SJCRH30 (cell line): ENCODE measurements around the gene ARSK. TPM values are rescaled to one million over a fixed set of nuclear protein-coding genes. Genes with fewer than 3 reads are reported as not detected.
A peak's percentile ranks its signal among the peaks of the same experiment; 100 is the strongest.

ENCODE experiments used
- DNase-seq, 2 experiments: peaks; one replicate each; pipeline ENCODE4 v3.0.0-alpha.2; 2015 to 2020
- H3K27ac ChIP-seq: fragments of 250-450 bp; sonication (Bioruptor Pico); 2 replicates; pipeline ENCODE4 v1.5.1; 2020; ENCODE audit warnings: mild to moderate bottlenecking, moderate library complexity
- H3K27me3 ChIP-seq: fragments of 250-450 bp; sonication (Bioruptor Pico); 2 replicates; pipeline ENCODE4 v1.5.1; 2020; ENCODE audit warnings: mild to moderate bottlenecking, moderate library complexity
- H3K36me3 ChIP-seq: fragments of 250-450 bp; sonication (Bioruptor Pico); 2 replicates; pipeline ENCODE4 v1.5.1; 2020; ENCODE audit warnings: mild to moderate bottlenecking, moderate library complexity
- H3K4me1 ChIP-seq: fragments of 250-450 bp; sonication (Bioruptor Pico); 2 replicates; pipeline ENCODE4 v1.5.1; 2020; ENCODE audit warnings: mild to moderate bottlenecking, moderate library complexity
- H3K4me3 ChIP-seq: fragments of 250-450 bp; sonication (Bioruptor Pico); 2 replicates; pipeline ENCODE4 v1.5.1; 2020; ENCODE audit warnings: mild to moderate bottlenecking, moderate library complexity
- H3K9me3 ChIP-seq: fragments of 250-450 bp; sonication (Bioruptor Pico); replicated peaks from 2 replicates; pipeline ENCODE4 v1.5.1; 2020; ENCODE audit warnings: mild to moderate bottlenecking, moderate library complexity
- total RNA-seq: library from RNA; depleted of rRNA; stranded (reverse); fragments of >200 nt; shearing (Covaris generic); gene quantifications from 2 replicates; pipeline ENCODE4 v1.2.3, GENCODE V29; 2014; rRNA removed

ARSK gene
- 13.8 and 15.7 TPM in 2 replicates for total RNA-seq

- no peaks in the 10 kb centered on the region for H3K9me3 ChIP-seq
- peak; percentile 94 to 99 for DNase-seq
- peaks cover 4% of the 10 kb centered on the region; the same call in 1 of the 2 replicates for H3K36me3 ChIP-seq
- H3K27me3 ChIP-seq, result no peaks in the 10 kb centered on the region
- H3K27ac ChIP-seq, result peak within 1 kb of the TSS; percentile 61
- H3K4me3 ChIP-seq, result peak within 1 kb of the TSS; percentile 78
- H3K4me1 ChIP-seq, result no peaks in the 10 kb centered on the region
Measured at GRCh38 chr5:95554647-95555548, at the start of gene ARSK, which contains the start of gene SKIC3. TSS of gene ARSK (plus strand) at chr5:95555101. CDS start at chr5:95555279, 178 bp downstream. TSS of gene SKIC3 (minus strand) at chr5:95554977. CDS start at chr5:95547150, 7,827 bp downstream.

- Histone ChIP-seq H3K9me3 (no peaks in the 10 kb centered on the region), H3K4me1 (no peaks in the 10 kb centered on the region), H3K27me3 (no peaks in the 10 kb centered on the region), H3K36me3 (peaks cover 65% of the 10 kb centered on the region), H3K27ac (no peak overlapping the region), H3K4me3 (no peak overlapping the region)
- no peak for DNase-seq
Measured at GRCh38 chr5:95508550-95508949, 46.4 kb upstream of the ARSK start.

GRCh38 chr5:95511606-95512005 lies 43.3 kb upstream of the ARSK start:
- Histone ChIP-seq H3K4me3 (no peak overlapping the region), H3K36me3 (peaks cover 75% of the 10 kb centered on the region), H3K27me3 (no peaks in the 10 kb centered on the region), H3K4me1 (no peaks in the 10 kb centered on the region), H3K27ac (no peak overlapping the region), H3K9me3 (no peaks in the 10 kb centered on the region)
- no peak for DNase-seq

- no peaks in the 10 kb centered on the region for H3K9me3 ChIP-seq
- no peaks in the 10 kb centered on the region for H3K4me1 ChIP-seq
- no peak overlapping the region for H3K4me3 ChIP-seq
- no peak for DNase-seq
- H3K27me3 ChIP-seq, result no peaks in the 10 kb centered on the region
- H3K36me3 ChIP-seq, result peaks cover 78% of the 10 kb centered on the region
- H3K27ac ChIP-seq, result no peak overlapping the region
Measured at GRCh38 chr5:95518417-95518816, 36.5 kb upstream of the ARSK start.

GRCh38 chr5:95519151-95519550 lies 35.8 kb upstream of the ARSK start:
- no peak for DNase-seq
- H3K36me3 ChIP-seq, result peaks cover 76% of the 10 kb centered on the region
- H3K4me1 ChIP-seq, result no peaks in the 10 kb centered on the region
- no peak overlapping the region for H3K4me3 ChIP-seq
- no peaks in the 10 kb centered on the region for H3K27me3 ChIP-seq
- H3K27ac ChIP-seq, result no peak overlapping the region
- no peaks in the 10 kb centered on the region for H3K9me3 ChIP-seq

GRCh38 chr5:95519681-95520080 lies 35.2 kb upstream of the ARSK start:
- H3K4me1 ChIP-seq, result no peaks in the 10 kb centered on the region
- H3K36me3 ChIP-seq, result peaks cover 74% of the 10 kb centered on the region
- no peak for DNase-seq
- H3K4me3 ChIP-seq, result no peak overlapping the region
- no peaks in the 10 kb centered on the region for H3K9me3 ChIP-seq
- H3K27me3 ChIP-seq, result no peaks in the 10 kb centered on the region
- H3K27ac ChIP-seq, result no peak overlapping the region

GRCh38 chr5:95520206-95520605 lies 34.7 kb upstream of the ARSK start:
- Histone ChIP-seq H3K27ac (no peak overlapping the region), H3K4me1 (no peaks in the 10 kb centered on the region), H3K4me3 (no peak overlapping the region), H3K36me3 (peaks cover 71% of the 10 kb centered on the region), H3K9me3 (no peaks in the 10 kb centered on the region), H3K27me3 (no peaks in the 10 kb centered on the region)
- no peak for DNase-seq

- H3K4me3 ChIP-seq, result no peak overlapping the region
- DNase-seq, result no peak
- H3K27ac ChIP-seq, result no peak overlapping the region
- peaks cover 14% of the 10 kb centered on the region for H3K4me1 ChIP-seq
- H3K36me3 ChIP-seq, result peaks cover 78% of the 10 kb centered on the region
- H3K9me3 ChIP-seq, result no peaks in the 10 kb centered on the region
- no peaks in the 10 kb centered on the region for H3K27me3 ChIP-seq
Measured at GRCh38 chr5:95524423-95524822, 30.5 kb upstream of the ARSK start.

- H3K9me3 ChIP-seq, result no peaks in the 10 kb centered on the region
- H3K4me1 ChIP-seq, result peaks cover 14% of the 10 kb centered on the region
- H3K4me3 ChIP-seq, result no peak overlapping the region
- no peak for DNase-seq
- H3K27me3 ChIP-seq, result no peaks in the 10 kb centered on the region
- peaks cover 66% of the 10 kb centered on the region for H3K36me3 ChIP-seq
- peak overlapping the region; percentile 29; the same call in 1 of the 2 replicates for H3K27ac ChIP-seq
Measured at GRCh38 chr5:95526871-95527270, 28.0 kb upstream of the ARSK start.

GRCh38 chr5:95528565-95528964 lies 26.3 kb upstream of the ARSK start:
- Histone ChIP-seq H3K36me3 (peaks cover 54% of the 10 kb centered on the region), H3K4me3 (no peak overlapping the region), H3K4me1 (peaks cover 14% of the 10 kb centered on the region), H3K9me3 (no peaks in the 10 kb centered on the region), H3K27me3 (no peaks in the 10 kb centered on the region), H3K27ac (no peak overlapping the region)
- DNase-seq, result no peak

GRCh38 chr5:95530416-95530815 lies 24.5 kb upstream of the ARSK start:
- H3K27me3 ChIP-seq, result no peaks in the 10 kb centered on the region
- no peak overlapping the region for H3K27ac ChIP-seq
- no peaks in the 10 kb centered on the region for H3K9me3 ChIP-seq
- no peak for DNase-seq
- H3K4me1 ChIP-seq, result peaks cover 14% of the 10 kb centered on the region
- no peak overlapping the region for H3K4me3 ChIP-seq
- peaks cover 42% of the 10 kb centered on the region for H3K36me3 ChIP-seq

- Histone ChIP-seq H3K4me1 (peaks cover 14% of the 10 kb centered on the region), H3K4me3 (no peak overlapping the region), H3K9me3 (no peaks in the 10 kb centered on the region), H3K36me3 (peaks cover 44% of the 10 kb centered on the region), H3K27me3 (no peaks in the 10 kb centered on the region), H3K27ac (no peak overlapping the region)
- DNase-seq, result no peak
Measured at GRCh38 chr5:95531491-95531890, 23.4 kb upstream of the ARSK start.

- Histone ChIP-seq H3K4me3 (no peak overlapping the region), H3K9me3 (no peaks in the 10 kb centered on the region), H3K4me1 (peaks cover 6% of the 10 kb centered on the region; the same call in 1 of the 2 replicates), H3K36me3 (peaks cover 44% of the 10 kb centered on the region), H3K27me3 (no peaks in the 10 kb centered on the region), H3K27ac (no peak overlapping the region)
- DNase-seq, result no peak
Measured at GRCh38 chr5:95532415-95532814, 22.5 kb upstream of the ARSK start.

- no peaks in the 10 kb centered on the region for H3K9me3 ChIP-seq
- no peak overlapping the region for H3K4me3 ChIP-seq
- no peaks in the 10 kb centered on the region for H3K27me3 ChIP-seq
- H3K27ac ChIP-seq, result no peak overlapping the region
- DNase-seq, result no peak
- H3K36me3 ChIP-seq, result peaks cover 42% of the 10 kb centered on the region
- no peaks in the 10 kb centered on the region for H3K4me1 ChIP-seq
Measured at GRCh38 chr5:95533106-95533505, 21.8 kb upstream of the ARSK start.

- Histone ChIP-seq H3K4me3 (no peak overlapping the region), H3K27me3 (no peaks in the 10 kb centered on the region), H3K9me3 (no peaks in the 10 kb centered on the region), H3K4me1 (no peaks in the 10 kb centered on the region), H3K27ac (no peak overlapping the region), H3K36me3 (peaks cover 41% of the 10 kb centered on the region)
- DNase-seq, result no peak
Measured at GRCh38 chr5:95533761-95534160, 21.1 kb upstream of the ARSK start.
